ENCODE data around the gene BIN1. TPM values are rescaled to one million over a fixed set of nuclear protein-coding genes. Genes with fewer than 3 reads are reported as not detected.

Gene BIN1
- total RNA-seq, 1 experiment from 2014 or later: 198 TPM

DNA sequence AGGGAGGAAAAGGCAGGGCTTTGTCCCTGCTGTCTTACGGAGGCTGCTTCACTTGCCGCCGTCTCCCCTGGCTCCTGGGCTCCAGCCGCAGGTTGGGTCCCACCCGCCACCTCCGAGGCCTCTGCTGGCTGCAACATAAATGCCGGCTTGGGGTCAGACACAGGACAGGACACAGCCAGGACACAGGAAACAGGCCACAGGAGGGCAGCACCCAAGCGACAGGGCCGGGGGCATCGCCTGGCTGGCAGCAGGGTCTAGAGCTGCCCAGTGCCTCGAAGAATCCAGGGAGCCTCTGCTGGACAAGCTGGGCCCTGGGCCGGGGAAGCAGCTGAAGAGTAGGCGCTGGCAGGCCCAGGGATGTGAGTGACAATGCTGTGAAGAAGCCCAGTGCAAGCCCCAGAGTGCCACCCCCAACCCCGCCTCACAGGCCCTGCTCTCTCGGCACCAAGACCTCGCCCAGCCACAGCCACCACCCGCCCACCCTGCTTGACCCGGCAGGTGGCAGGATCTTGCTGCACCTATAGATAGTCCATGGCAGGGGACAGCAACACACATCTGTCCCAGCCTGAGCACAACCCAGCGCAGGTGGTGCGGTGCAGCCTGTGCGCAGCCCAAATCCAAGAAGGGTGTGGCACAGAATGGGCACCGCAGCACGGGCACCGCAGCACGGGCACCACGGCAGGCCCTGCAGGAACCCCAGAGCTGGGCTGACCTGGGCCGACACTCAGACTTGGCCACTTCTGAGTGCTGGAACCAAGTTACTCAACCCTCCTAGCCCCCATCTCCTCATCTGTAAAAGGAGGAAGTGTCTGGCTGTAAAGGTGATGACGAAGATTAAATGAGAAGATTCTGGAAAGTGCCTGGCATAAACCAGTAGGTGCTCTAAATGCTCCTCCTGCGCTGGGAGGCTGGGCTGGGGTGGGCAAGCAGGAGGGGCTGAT is 55.6 kb downstream of the BIN1 start:
- Histone ChIP-seq H3K9me3 (no peaks in the 10 kb centered on the region), H3K27me3 (replicated peaks; ENCODE audit: control insufficient read depth, insufficient read depth, low read length) (no peaks in the 10 kb centered on the region), H3K4me3 (ENCODE audit: low read depth, low read length) (no peak overlapping the region), H3K36me3 (ENCODE audit: control insufficient read depth, insufficient read depth, low read length) (peaks cover 5% of the 10 kb centered on the region), H3K4me1 (peaks cover 9% of the 10 kb centered on the region; the same call in 1 of the 2 replicates)
- peak in 1 of 2 experiments; percentile 33 for DNase-seq
- TF ChIP-seq, protein P1, sequence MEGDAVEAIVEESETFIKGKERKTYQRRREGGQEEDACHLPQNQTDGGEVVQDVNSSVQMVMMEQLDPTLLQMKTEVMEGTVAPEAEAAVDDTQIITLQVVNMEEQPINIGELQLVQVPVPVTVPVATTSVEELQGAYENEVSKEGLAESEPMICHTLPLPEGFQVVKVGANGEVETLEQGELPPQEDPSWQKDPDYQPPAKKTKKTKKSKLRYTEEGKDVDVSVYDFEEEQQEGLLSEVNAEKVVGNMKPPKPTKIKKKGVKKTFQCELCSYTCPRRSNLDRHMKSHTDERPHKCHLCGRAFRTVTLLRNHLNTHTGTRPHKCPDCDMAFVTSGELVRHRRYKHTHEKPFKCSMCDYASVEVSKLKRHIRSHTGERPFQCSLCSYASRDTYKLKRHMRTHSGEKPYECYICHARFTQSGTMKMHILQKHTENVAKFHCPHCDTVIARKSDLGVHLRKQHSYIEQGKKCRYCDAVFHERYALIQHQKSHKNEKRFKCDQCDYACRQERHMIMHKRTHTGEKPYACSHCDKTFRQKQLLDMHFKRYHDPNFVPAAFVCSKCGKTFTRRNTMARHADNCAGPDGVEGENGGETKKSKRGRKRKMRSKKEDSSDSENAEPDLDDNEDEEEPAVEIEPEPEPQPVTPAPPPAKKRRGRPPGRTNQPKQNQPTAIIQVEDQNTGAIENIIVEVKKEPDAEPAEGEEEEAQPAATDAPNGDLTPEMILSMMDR (IDR thresholded peaks at IDR 0.05; ENCODE audit: insufficient read depth in 1 of 2, low read depth in 1 of 2, low read length in 1 of 2, severe bottlenecking in 1 of 2, unreplicated experiment in 1 of 2): peak in 1 of 2 experiments; percentile 24
- peaks cover 77% of the 10 kb centered on the region for H3K36me3 Mint-ChIP-seq (ENCODE audit: insufficient read depth, unreplicated experiment)
- POLR2A ChIA-PET: no interaction called here
- intact Hi-C loops (cut with micrococcal nuclease; ENCODE audit: unreplicated experiment): no loop called here
- CTCF ChIA-PET: interaction anchor here (0.6 to 0.9 kb wide), 2 partner anchors 145 to 160 kb away, joined by 3 to 6 read pairs; no protein-coding TSS in a partner anchor
- no peak overlapping the region for H3K27ac Mint-ChIP-seq (ENCODE audit: unreplicated experiment)
- no TSS peak for BruUV-seq (replicated peaks)
- H3K4me1 Mint-ChIP-seq (ENCODE audit: low read depth, unreplicated experiment): peaks cover 13% of the 10 kb centered on the region
- H3K4me3 Mint-ChIP-seq (ENCODE audit: unreplicated experiment): no peak overlapping the region
- no peaks in the 10 kb centered on the region for H3K27me3 Mint-ChIP-seq (ENCODE audit: insufficient read depth, unreplicated experiment)
- no peaks in the 10 kb centered on the region for H3K9me3 Mint-ChIP-seq (ENCODE audit: unreplicated experiment)

DNA sequence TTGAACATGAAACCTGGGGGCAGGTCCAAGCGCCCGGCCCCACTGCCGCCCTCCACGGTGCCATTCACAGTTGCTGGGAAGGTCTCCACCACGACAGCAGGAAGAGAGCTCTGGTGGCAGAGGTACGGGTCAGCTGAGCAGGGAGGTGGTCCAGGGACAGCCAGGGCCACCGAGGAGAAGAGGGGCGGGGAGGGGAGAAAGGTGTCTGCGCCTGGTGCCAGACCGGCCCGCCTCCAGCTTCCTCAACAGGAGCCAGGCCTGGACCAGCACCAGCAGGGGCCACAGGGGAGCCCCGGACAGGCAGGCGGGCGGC is 56.2 kb downstream of the BIN1 start:
- no peak overlapping the region for H3K27ac Mint-ChIP-seq (ENCODE audit: unreplicated experiment)
- H3K36me3 ChIP-seq (ENCODE audit: control insufficient read depth, insufficient read depth, low read length): peaks cover 3% of the 10 kb centered on the region
- H3K27me3 Mint-ChIP-seq (ENCODE audit: insufficient read depth, unreplicated experiment): no peaks in the 10 kb centered on the region
- H3K27me3 ChIP-seq (replicated peaks; ENCODE audit: control insufficient read depth, insufficient read depth, low read length): no peaks in the 10 kb centered on the region
- peak in 1 of 2 experiments; percentile 32 for DNase-seq
- peaks cover 78% of the 10 kb centered on the region for H3K36me3 Mint-ChIP-seq (ENCODE audit: insufficient read depth, unreplicated experiment)
- intact Hi-C loops (cut with micrococcal nuclease; ENCODE audit: unreplicated experiment): loop anchor here (1.0 kb wide), 2 partner anchors 78 to 256 kb away; no protein-coding TSS in a partner anchor
- no peaks in the 10 kb centered on the region for H3K9me3 Mint-ChIP-seq (ENCODE audit: unreplicated experiment)
- no peak overlapping the region for H3K4me3 Mint-ChIP-seq (ENCODE audit: unreplicated experiment)
- CTCF ChIA-PET: no interaction called here
- H3K4me3 ChIP-seq (ENCODE audit: low read depth, low read length): no peak overlapping the region
- TF ChIP-seq, protein P1 (IDR thresholded peaks at IDR 0.05; ENCODE audit: insufficient read depth in 1 of 2, low read depth in 1 of 2, low read length in 1 of 2, severe bottlenecking in 1 of 2, unreplicated experiment in 1 of 2): no peak
- BruUV-seq (replicated peaks): no TSS peak
- POLR2A ChIA-PET: no interaction called here
- peaks cover 9% of the 10 kb centered on the region; the same call in 1 of the 2 replicates for H3K4me1 ChIP-seq
- peaks cover 14% of the 10 kb centered on the region for H3K4me1 Mint-ChIP-seq (ENCODE audit: low read depth, unreplicated experiment)
- no peaks in the 10 kb centered on the region for H3K9me3 ChIP-seq

DNA sequence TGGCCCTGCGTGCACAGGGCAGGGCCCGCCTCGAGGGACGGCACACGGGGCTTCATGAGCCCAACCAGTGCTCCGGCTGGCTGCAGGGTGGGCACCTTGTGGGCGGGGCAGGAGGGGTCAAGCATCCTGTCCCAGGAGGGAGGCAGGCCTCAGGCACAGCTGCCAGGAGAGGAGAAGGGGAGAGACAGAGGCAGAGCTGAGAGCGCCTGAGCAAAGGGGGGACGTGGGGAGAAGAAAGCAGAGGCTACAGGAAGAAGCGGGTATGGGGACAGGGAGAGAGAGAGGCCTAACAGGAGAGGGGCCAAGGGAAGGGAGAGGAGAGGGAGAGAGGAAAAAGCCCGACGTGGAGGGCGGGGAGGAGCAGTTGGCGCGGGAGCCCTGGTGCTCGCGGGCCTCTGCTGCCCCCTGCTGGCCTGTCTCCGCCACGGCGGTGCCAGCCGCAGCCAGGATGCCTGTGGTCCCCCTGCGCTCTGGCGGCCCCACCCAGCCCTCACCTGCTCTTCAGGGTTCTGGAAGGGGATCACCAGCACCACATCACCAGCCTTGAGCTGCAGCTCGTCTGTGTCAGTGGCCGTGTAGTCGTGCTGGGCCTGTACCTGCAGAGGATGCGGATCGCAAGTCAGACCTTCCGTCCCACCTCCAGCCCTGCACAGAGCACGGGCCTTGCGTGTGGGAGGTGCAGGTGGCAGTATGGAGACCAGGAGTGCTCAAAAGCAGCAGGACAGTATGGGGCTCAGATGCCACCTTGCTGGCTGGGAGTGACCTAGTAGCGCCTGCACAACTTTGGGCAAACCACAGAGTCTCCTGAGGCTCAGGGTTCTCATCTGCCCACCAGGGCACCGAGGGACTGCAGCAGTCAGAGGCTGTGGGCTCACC is 56.8 kb downstream of the BIN1 start:
- POLR2A ChIA-PET: no interaction called here

More for the DNA sequence above, 56.8 kb downstream of the BIN1 start:
- H3K27ac Mint-ChIP-seq (ENCODE audit: unreplicated experiment): no peak overlapping the region
- BruUV-seq (replicated peaks): no TSS peak
- TF ChIP-seq, protein P1 (IDR thresholded peaks at IDR 0.05; ENCODE audit: insufficient read depth in 1 of 2, low read depth in 1 of 2, low read length in 1 of 2, severe bottlenecking in 1 of 2, unreplicated experiment in 1 of 2): peak; percentile 87 to 97
- Histone ChIP-seq H3K36me3 (ENCODE audit: control insufficient read depth, insufficient read depth, low read length) (peaks cover 2% of the 10 kb centered on the region), H3K4me3 (ENCODE audit: low read depth, low read length) (no peak overlapping the region), H3K4me1 (peaks cover 9% of the 10 kb centered on the region; the same call in 1 of the 2 replicates), H3K27me3 (replicated peaks; ENCODE audit: control insufficient read depth, insufficient read depth, low read length) (no peaks in the 10 kb centered on the region), H3K9me3 (no peaks in the 10 kb centered on the region)
- H3K27me3 Mint-ChIP-seq (ENCODE audit: insufficient read depth, unreplicated experiment): no peaks in the 10 kb centered on the region
- peak; percentile 46 to 77 for DNase-seq
- peaks cover 81% of the 10 kb centered on the region for H3K36me3 Mint-ChIP-seq (ENCODE audit: insufficient read depth, unreplicated experiment)
- intact Hi-C loops (cut with micrococcal nuclease; ENCODE audit: unreplicated experiment): loop anchor here (1.0 kb wide), 2 partner anchors 78 to 256 kb away; no protein-coding TSS in a partner anchor
- H3K4me3 Mint-ChIP-seq (ENCODE audit: unreplicated experiment): no peak overlapping the region
- peaks cover 14% of the 10 kb centered on the region for H3K4me1 Mint-ChIP-seq (ENCODE audit: low read depth, unreplicated experiment)
- CTCF ChIA-PET: no interaction called here
- no peaks in the 10 kb centered on the region for H3K9me3 Mint-ChIP-seq (ENCODE audit: unreplicated experiment)

All from Caco-2 (cell line).